ENCODE results near the gene ITPK1. TPM values are rescaled to one million over a fixed set of nuclear protein-coding genes. Genes with fewer than 3 reads are reported as not detected.

ITPK1 gene
- total and polyA plus RNA-seq, 2 experiments from 2014 or later: 35.9 to 101 TPM

DNA sequence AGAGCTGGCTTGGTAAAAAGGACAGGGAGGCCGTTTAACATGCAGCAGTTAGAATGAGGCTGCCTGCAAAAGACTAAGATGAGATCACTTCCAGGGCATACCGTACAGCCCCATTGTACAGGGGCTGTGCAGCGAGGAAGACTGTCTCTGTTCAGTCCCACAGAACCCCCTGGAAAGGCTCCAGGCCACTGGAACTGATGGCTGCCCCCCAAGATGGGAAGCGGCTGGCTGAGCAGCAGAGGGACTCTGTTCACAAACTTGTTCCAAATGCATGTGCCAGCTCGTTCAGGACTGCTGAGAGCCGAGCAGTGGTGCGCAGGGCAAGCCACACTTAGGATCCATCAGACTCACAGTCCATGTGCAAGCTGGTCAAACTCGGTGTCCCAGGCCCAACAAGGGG is 109.9 kb downstream of the ITPK1 start:
- Mint-ChIP-seq H3K27me3 (ENCODE audit: insufficient read depth, low read depth, poor library complexity) (peaks cover 25% of the 10 kb centered on the region), H3K36me3 (ENCODE audit: low read depth) (peaks cover 6% of the 10 kb centered on the region; the same call in 1 of the 3 replicates), H3K4me3 (no peak overlapping the region), H3K9me3 (no peaks in the 10 kb centered on the region), H3K4me1 (peaks cover 27% of the 10 kb centered on the region), H3K27ac (no peak overlapping the region; the same call in 1 of the 2 replicates)
- Histone ChIP-seq H3K36me3 (ENCODE audit: insufficient read depth) (no peaks in the 10 kb centered on the region), H3K27me3 (ENCODE audit: insufficient read depth) (no peaks in the 10 kb centered on the region), H3K27ac (ENCODE audit: low read depth) (no peak overlapping the region), H3K9me2 (ENCODE audit: insufficient read depth) (no peaks in the 10 kb centered on the region), H2AFZ (no peak overlapping the region), H4K20me1 (replicated peaks; ENCODE audit: insufficient read depth) (peaks cover 7% of the 10 kb centered on the region), H3K4me1 (ENCODE audit: insufficient read depth) (no peaks in the 10 kb centered on the region), H3F3A (replicated peaks; ENCODE audit: low read depth) (no peaks in the 10 kb centered on the region), H3K4me2 (no peak overlapping the region), H3K4me3 (no peak overlapping the region), H3K79me2 (replicated peaks; ENCODE audit: insufficient read depth) (peaks cover 44% of the 10 kb centered on the region)
- DNase-seq (ENCODE audit: low spot score) (no peak), ATAC-seq (no peak)
- TF ChIP-seq EZH2 (IDR thresholded peaks at IDR 0.05; ENCODE audit: low read depth, unreplicated experiment): no peak
- TF ChIP-seq ZNF331 (CRISPR knock-in tag; IDR thresholded peaks at IDR 0.05; ENCODE audit: low read depth): no peak
- TF ChIP-seq NANOG (IDR thresholded peaks at IDR 0.05; ENCODE audit: borderline replicate concordance): no peak
- TF ChIP-seq ZNF114 (CRISPR knock-in tag; IDR thresholded peaks at IDR 0.05): no peak
- TF ChIP-seq, protein P1, sequence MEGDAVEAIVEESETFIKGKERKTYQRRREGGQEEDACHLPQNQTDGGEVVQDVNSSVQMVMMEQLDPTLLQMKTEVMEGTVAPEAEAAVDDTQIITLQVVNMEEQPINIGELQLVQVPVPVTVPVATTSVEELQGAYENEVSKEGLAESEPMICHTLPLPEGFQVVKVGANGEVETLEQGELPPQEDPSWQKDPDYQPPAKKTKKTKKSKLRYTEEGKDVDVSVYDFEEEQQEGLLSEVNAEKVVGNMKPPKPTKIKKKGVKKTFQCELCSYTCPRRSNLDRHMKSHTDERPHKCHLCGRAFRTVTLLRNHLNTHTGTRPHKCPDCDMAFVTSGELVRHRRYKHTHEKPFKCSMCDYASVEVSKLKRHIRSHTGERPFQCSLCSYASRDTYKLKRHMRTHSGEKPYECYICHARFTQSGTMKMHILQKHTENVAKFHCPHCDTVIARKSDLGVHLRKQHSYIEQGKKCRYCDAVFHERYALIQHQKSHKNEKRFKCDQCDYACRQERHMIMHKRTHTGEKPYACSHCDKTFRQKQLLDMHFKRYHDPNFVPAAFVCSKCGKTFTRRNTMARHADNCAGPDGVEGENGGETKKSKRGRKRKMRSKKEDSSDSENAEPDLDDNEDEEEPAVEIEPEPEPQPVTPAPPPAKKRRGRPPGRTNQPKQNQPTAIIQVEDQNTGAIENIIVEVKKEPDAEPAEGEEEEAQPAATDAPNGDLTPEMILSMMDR (conservative IDR thresholded peaks at IDR 0.05; ENCODE audit: low read depth in 2 of 2): no peak
- TF ChIP-seq EZH2phosphoT487 (IDR thresholded peaks at IDR 0.05; ENCODE audit: unreplicated experiment): no peak
- no peak for TF ChIP-seq POLR2AphosphoS5 (IDR thresholded peaks at IDR 0.05; ENCODE audit: low read depth)
- TF ChIP-seq, protein P2, sequence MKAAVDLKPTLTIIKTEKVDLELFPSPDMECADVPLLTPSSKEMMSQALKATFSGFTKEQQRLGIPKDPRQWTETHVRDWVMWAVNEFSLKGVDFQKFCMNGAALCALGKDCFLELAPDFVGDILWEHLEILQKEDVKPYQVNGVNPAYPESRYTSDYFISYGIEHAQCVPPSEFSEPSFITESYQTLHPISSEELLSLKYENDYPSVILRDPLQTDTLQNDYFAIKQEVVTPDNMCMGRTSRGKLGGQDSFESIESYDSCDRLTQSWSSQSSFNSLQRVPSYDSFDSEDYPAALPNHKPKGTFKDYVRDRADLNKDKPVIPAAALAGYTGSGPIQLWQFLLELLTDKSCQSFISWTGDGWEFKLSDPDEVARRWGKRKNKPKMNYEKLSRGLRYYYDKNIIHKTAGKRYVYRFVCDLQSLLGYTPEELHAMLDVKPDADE (IDR thresholded peaks at IDR 0.05): no peak
- TF ChIP-seq JUNB (IDR thresholded peaks at IDR 0.05; ENCODE audit: unreplicated experiment): no peak
- no peak for TF ChIP-seq STAT1 (IDR thresholded peaks at IDR 0.05; ENCODE audit: unreplicated experiment)
- TF ChIP-seq CREB1 (CRISPR knock-in tag; IDR thresholded peaks at IDR 0.05; ENCODE audit: low read depth): no peak
- TF ChIP-seq, protein P3, sequence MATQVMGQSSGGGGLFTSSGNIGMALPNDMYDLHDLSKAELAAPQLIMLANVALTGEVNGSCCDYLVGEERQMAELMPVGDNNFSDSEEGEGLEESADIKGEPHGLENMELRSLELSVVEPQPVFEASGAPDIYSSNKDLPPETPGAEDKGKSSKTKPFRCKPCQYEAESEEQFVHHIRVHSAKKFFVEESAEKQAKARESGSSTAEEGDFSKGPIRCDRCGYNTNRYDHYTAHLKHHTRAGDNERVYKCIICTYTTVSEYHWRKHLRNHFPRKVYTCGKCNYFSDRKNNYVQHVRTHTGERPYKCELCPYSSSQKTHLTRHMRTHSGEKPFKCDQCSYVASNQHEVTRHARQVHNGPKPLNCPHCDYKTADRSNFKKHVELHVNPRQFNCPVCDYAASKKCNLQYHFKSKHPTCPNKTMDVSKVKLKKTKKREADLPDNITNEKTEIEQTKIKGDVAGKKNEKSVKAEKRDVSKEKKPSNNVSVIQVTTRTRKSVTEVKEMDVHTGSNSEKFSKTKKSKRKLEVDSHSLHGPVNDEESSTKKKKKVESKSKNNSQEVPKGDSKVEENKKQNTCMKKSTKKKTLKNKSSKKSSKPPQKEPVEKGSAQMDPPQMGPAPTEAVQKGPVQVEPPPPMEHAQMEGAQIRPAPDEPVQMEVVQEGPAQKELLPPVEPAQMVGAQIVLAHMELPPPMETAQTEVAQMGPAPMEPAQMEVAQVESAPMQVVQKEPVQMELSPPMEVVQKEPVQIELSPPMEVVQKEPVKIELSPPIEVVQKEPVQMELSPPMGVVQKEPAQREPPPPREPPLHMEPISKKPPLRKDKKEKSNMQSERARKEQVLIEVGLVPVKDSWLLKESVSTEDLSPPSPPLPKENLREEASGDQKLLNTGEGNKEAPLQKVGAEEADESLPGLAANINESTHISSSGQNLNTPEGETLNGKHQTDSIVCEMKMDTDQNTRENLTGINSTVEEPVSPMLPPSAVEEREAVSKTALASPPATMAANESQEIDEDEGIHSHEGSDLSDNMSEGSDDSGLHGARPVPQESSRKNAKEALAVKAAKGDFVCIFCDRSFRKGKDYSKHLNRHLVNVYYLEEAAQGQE (IDR thresholded peaks at IDR 0.05; ENCODE audit: unreplicated experiment): no peak
- TF ChIP-seq, protein P4, sequence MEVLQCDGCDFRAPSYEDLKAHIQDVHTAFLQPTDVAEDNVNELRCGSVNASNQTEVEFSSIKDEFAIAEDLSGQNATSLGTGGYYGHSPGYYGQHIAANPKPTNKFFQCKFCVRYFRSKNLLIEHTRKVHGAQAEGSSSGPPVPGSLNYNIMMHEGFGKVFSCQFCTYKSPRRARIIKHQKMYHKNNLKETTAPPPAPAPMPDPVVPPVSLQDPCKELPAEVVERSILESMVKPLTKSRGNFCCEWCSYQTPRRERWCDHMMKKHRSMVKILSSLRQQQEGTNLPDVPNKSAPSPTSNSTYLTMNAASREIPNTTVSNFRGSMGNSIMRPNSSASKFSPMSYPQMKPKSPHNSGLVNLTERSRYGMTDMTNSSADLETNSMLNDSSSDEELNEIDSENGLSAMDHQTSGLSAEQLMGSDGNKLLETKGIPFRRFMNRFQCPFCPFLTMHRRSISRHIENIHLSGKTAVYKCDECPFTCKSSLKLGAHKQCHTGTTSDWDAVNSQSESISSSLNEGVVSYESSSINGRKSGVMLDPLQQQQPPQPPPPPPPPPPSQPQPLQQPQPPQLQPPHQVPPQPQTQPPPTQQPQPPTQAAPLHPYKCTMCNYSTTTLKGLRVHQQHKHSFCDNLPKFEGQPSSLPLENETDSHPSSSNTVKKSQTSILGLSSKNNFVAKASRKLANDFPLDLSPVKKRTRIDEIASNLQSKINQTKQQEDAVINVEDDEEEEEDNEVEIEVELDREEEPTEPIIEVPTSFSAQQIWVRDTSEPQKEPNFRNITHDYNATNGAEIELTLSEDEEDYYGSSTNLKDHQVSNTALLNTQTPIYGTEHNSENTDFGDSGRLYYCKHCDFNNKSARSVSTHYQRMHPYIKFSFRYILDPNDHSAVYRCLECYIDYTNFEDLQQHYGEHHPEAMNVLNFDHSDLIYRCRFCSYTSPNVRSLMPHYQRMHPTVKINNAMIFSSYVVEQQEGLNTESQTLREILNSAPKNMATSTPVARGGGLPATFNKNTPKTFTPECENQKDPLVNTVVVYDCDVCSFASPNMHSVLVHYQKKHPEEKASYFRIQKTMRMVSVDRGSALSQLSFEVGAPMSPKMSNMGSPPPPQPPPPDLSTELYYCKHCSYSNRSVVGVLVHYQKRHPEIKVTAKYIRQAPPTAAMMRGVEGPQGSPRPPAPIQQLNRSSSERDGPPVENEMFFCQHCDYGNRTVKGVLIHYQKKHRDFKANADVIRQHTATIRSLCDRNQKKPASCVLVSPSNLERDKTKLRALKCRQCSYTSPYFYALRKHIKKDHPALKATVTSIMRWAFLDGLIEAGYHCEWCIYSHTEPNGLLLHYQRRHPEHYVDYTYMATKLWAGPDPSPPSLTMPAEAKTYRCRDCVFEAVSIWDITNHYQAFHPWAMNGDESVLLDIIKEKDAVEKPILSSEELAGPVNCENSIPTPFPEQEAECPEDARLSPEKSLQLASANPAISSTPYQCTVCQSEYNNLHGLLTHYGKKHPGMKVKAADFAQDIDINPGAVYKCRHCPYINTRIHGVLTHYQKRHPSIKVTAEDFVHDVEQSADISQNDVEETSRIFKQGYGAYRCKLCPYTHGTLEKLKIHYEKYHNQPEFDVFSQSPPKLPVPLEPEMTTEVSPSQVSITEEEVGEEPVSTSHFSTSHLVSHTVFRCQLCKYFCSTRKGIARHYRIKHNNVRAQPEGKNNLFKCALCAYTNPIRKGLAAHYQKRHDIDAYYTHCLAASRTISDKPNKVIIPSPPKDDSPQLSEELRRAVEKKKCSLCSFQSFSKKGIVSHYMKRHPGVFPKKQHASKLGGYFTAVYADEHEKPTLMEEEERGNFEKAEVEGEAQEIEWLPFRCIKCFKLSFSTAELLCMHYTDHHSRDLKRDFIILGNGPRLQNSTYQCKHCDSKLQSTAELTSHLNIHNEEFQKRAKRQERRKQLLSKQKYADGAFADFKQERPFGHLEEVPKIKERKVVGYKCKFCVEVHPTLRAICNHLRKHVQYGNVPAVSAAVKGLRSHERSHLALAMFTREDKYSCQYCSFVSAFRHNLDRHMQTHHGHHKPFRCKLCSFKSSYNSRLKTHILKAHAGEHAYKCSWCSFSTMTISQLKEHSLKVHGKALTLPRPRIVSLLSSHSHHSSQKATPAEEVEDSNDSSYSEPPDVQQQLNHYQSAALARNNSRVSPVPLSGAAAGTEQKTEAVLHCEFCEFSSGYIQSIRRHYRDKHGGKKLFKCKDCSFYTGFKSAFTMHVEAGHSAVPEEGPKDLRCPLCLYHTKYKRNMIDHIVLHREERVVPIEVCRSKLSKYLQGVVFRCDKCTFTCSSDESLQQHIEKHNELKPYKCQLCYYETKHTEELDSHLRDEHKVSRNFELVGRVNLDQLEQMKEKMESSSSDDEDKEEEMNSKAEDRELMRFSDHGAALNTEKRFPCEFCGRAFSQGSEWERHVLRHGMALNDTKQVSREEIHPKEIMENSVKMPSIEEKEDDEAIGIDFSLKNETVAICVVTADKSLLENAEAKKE (CRISPR knock-in tag; IDR thresholded peaks at IDR 0.05): no peak

Measured in GM23338 (cell line).